Smooth muscle cell (in vitro differentiated cells): ENCODE results near the gene OLIG2. TPM values are rescaled to one million over a fixed set of nuclear protein-coding genes. Genes with fewer than 3 reads are reported as not detected.
A peak's percentile ranks its signal among the peaks of the same experiment; 100 is the strongest.

Experiments
- DNase-seq: peaks from one replicate; lab custom pipeline; 2025; ENCODE audit not compliant: unreplicated experiment; lab: John Stamatoyannopoulos, UW
- H2AFZ ChIP-seq: fragments of 200-600 bp; sonication (generic); 2 replicates; pipeline ENCODE4 v1.6.0; 2016; ENCODE audit warnings: antibody characterized with exemption, low read depth, mild to moderate bottlenecking
- H3F3A ChIP-seq: fragments of 200-600 bp; sonication (generic); 2 replicates; pipeline ENCODE4 v1.6.0; 2017; ENCODE audit warnings: antibody characterized with exemption, low read depth
- H3K27ac ChIP-seq: fragments of 200-600 bp; sonication (generic); 2 replicates; pipeline ENCODE4 v1.5.1; 2016; ENCODE audit warnings: low read depth, mild to moderate bottlenecking
- H3K27me3 ChIP-seq: fragments of 200-600 bp; sonication (generic); 2 replicates; pipeline ENCODE4 v1.6.1; 2016; ENCODE audit warnings: low read depth, mild to moderate bottlenecking
- H3K36me3 ChIP-seq: fragments of 200-600 bp; sonication (generic); 2 replicates; pipeline ENCODE4 v1.5.1; 2016; ENCODE audit warnings: low read depth
- H3K4me1 ChIP-seq: fragments of 200-600 bp; sonication (generic); 2 replicates; pipeline ENCODE4 v1.5.1; 2016; ENCODE audit warnings: low read depth
- H3K4me2 ChIP-seq: fragments of 200-600 bp; sonication (generic); 2 replicates; pipeline ENCODE4 v1.6.0; 2016; ENCODE audit warnings: mild to moderate bottlenecking
- H3K4me3 ChIP-seq: fragments of 200-600 bp; sonication (generic); 2 replicates; pipeline ENCODE4 v1.5.1; 2016; ENCODE audit warnings: mild to moderate bottlenecking
- H3K79me2 ChIP-seq: fragments of 200-600 bp; sonication (generic); 2 replicates; pipeline ENCODE4 v1.6.0; 2016; ENCODE audit warnings: low read depth, mild to moderate bottlenecking
- H3K9ac ChIP-seq: fragments of 200-600 bp; sonication (generic); 2 replicates; pipeline ENCODE4 v1.6.0; 2016; ENCODE audit warnings: low read depth
- H3K9me3 ChIP-seq: fragments of 200-600 bp; sonication (generic); replicated peaks from 2 replicates; pipeline ENCODE4 v1.5.1; 2016; ENCODE audit warnings: low read depth
- H4K20me1 ChIP-seq: fragments of 200-600 bp; sonication (generic); 2 replicates; pipeline ENCODE4 v1.6.0; 2016; ENCODE audit warnings: low read depth
- CTCF ChIP-seq: fragments of 200-600 bp; sonication (generic); IDR thresholded peaks from 2 replicates; pipeline ENCODE4 v1.5.1; 2017; ENCODE audit warnings: borderline replicate concordance, mild to moderate bottlenecking, antibody characterized with exemption; ENCODE audit not compliant: insufficient read depth, poor library complexity, severe bottlenecking
- WGBS: methylation state at CpG from one replicate; pipeline ENCODE4 v1.1.7; 2016; ENCODE audit warnings: low lambda C conversion rate; 5-methylcytosine and 5-hydroxymethylcytosine counted together
- polyA plus RNA-seq: library from polyadenylated mRNA; unstranded; fragments of >200 nt; fragmentation: Nextera tagmentation; extraction: Ambion mirVana; gene quantifications from 2 replicates; pipeline ENCODE4 v1.2.1, GENCODE V29; 2016
- total RNA-seq: library from RNA; depleted of rRNA; stranded (reverse); fragments of >200 nt; gene quantifications from 2 replicates; pipeline ENCODE4 v1.2.3, GENCODE V29; 2014

OLIG2 gene
- total and polyA plus RNA-seq, 2 experiments from 2014 or later, result not detected

GRCh38 chr21:33067457-33067856, 41.7 kb downstream of the OLIG2 start:
- no peaks in the 10 kb centered on the region for H3K36me3 ChIP-seq
- DNase-seq, result no peak
- no peak for TF ChIP-seq CTCF
- no peaks in the 10 kb centered on the region for H3F3A ChIP-seq
- no peaks in the 10 kb centered on the region for H4K20me1 ChIP-seq
- peaks cover 12% of the 10 kb centered on the region for H3K4me1 ChIP-seq
- no peak overlapping the region for H2AFZ ChIP-seq
- WGBS, result 95% methylated on average over 4 of the region's 4 CpGs
- H3K4me2 ChIP-seq, result no peak overlapping the region
- no peak overlapping the region for H3K9ac ChIP-seq
- no peak overlapping the region for H3K4me3 ChIP-seq
- no peaks in the 10 kb centered on the region for H3K79me2 ChIP-seq
- H3K27ac ChIP-seq, result no peak overlapping the region
- H3K27me3 ChIP-seq, result peaks cover 99% of the 10 kb centered on the region
- H3K9me3 ChIP-seq, result no peaks in the 10 kb centered on the region

- Histone ChIP-seq H2AFZ (no peak overlapping the region), H3K4me3 (no peak overlapping the region), H3K9me3 (no peaks in the 10 kb centered on the region), H3K79me2 (no peaks in the 10 kb centered on the region), H3K27me3 (peaks cover 99% of the 10 kb centered on the region), H3K4me1 (peaks cover 12% of the 10 kb centered on the region), H3F3A (peaks cover 2% of the 10 kb centered on the region), H3K9ac (no peak overlapping the region), H3K4me2 (no peak overlapping the region), H3K27ac (no peak overlapping the region), H4K20me1 (no peaks in the 10 kb centered on the region), H3K36me3 (no peaks in the 10 kb centered on the region)
- TF ChIP-seq CTCF, result no peak
- WGBS, result 75% methylated on average over 5 of the region's 5 CpGs
- DNase-seq, result no peak
Observed at GRCh38 chr21:33069243-33069642, 43.5 kb downstream of the OLIG2 start.

- Histone ChIP-seq H3K9ac (no peak overlapping the region), H3K4me2 (peak overlapping the region; percentile 84)
- no peak for TF ChIP-seq CTCF
Observed at GRCh38 chr21:33069645-33069993, 43.9 kb downstream of the OLIG2 start.

GRCh38 chr21:33069994-33070743, 44.4 kb downstream of the OLIG2 start, which contains the start of gene OLIG1:
TSS of gene OLIG1 (plus strand) at chr21:33070141. CDS start at chr21:33070247, 106 bp downstream.
- peaks cover 9% of the 10 kb centered on the region for H3F3A ChIP-seq
- no peaks in the 10 kb centered on the region for H3K79me2 ChIP-seq
- DNase-seq, result no peak
- H3K4me1 ChIP-seq, result peaks cover 21% of the 10 kb centered on the region
- no peak for TF ChIP-seq CTCF
- peaks cover 94% of the 10 kb centered on the region for H3K27me3 ChIP-seq
- WGBS, result under 1% methylated on average over 58 of the region's 82 CpGs
- no peaks in the 10 kb centered on the region for H4K20me1 ChIP-seq
- H3K9ac ChIP-seq, result no peak within 1 kb of the TSS
- H3K36me3 ChIP-seq, result no peaks in the 10 kb centered on the region
- H3K27ac ChIP-seq, result no peak within 1 kb of the TSS
- no peak within 1 kb of the TSS for H2AFZ ChIP-seq
- peak within 1 kb of the TSS; percentile 37 for H3K4me3 ChIP-seq
- H3K4me2 ChIP-seq, result peak within 1 kb of the TSS; percentile 84
- H3K9me3 ChIP-seq, result no peaks in the 10 kb centered on the region

More at GRCh38 chr21:33069645-33069993, 43.9 kb downstream of the OLIG2 start:
- WGBS, result 7% methylated on average over 11 of the region's 11 CpGs
- DNase-seq, result no peak
- Histone ChIP-seq H2AFZ (no peak overlapping the region), H3K4me1 (peaks cover 16% of the 10 kb centered on the region), H3F3A (peaks cover 6% of the 10 kb centered on the region), H3K79me2 (no peaks in the 10 kb centered on the region), H4K20me1 (no peaks in the 10 kb centered on the region), H3K27me3 (peaks cover 99% of the 10 kb centered on the region), H3K4me3 (peak overlapping the region; percentile 37), H3K36me3 (no peaks in the 10 kb centered on the region), H3K9me3 (no peaks in the 10 kb centered on the region), H3K27ac (no peak overlapping the region)
